Glutamatergic neuron (in vitro differentiated cells): ENCODE data around the gene MUC6. TPM values are rescaled to one million over a fixed set of nuclear protein-coding genes. Genes with fewer than 3 reads are reported as not detected.

ENCODE experiments used
- DNase-seq: peaks from one replicate; pipeline ENCODE4 v3.0.0; 2022
- H3K27ac Mint-ChIP-seq: one replicate; pipeline ENCODE4 v1.8.0; 2020; ENCODE audit warnings: mild to moderate bottlenecking, mixed read lengths, inconsistent platforms; ENCODE audit not compliant: unreplicated experiment
- H3K27me3 Mint-ChIP-seq: one replicate; pipeline ENCODE4 v1.8.0; 2020; ENCODE audit warnings: mild to moderate bottlenecking, moderate library complexity, mixed read lengths, inconsistent platforms; ENCODE audit not compliant: unreplicated experiment
- H3K36me3 Mint-ChIP-seq: one replicate; pipeline ENCODE4 v1.8.0; 2020; ENCODE audit warnings: mild to moderate bottlenecking, mixed read lengths, inconsistent platforms; ENCODE audit not compliant: unreplicated experiment
- H3K4me1 Mint-ChIP-seq: one replicate; pipeline ENCODE4 v1.8.0; 2020; ENCODE audit warnings: mild to moderate bottlenecking, low read depth, mixed read lengths, inconsistent platforms; ENCODE audit not compliant: unreplicated experiment
- H3K4me3 Mint-ChIP-seq: one replicate; pipeline ENCODE4 v1.8.0; 2020; ENCODE audit warnings: mild to moderate bottlenecking, mixed read lengths, inconsistent platforms; ENCODE audit not compliant: unreplicated experiment
- H3K9me3 Mint-ChIP-seq: one replicate; pipeline ENCODE4 v1.8.0; 2020; ENCODE audit warnings: mild to moderate bottlenecking, moderate library complexity, mixed read lengths, inconsistent platforms; ENCODE audit not compliant: unreplicated experiment
- CTCF ChIP-seq: fragments of 200-600 bp; sonication (generic); IDR thresholded peaks from one replicate; pipeline ENCODE4 v1.5.0; 2021; ENCODE audit not compliant: partially characterized antibody, unreplicated experiment
- total RNA-seq: library from RNA; stranded (reverse); fragmentation: NEBNext Ultra II Directional; extraction: Animal tissue kit (Norgen Biotek cat#: 25700); gene quantifications from one replicate; pipeline ENCODE4 v1.2.1, GENCODE V29; 2021; ENCODE audit not compliant: unreplicated experiment

MUC6 gene
- total RNA-seq, 1 donor from 2014 or later = not detected

- no peak overlapping the region for H3K4me3 Mint-ChIP-seq
- peaks cover 8% of the 10 kb centered on the region for H3K9me3 Mint-ChIP-seq
- H3K27ac Mint-ChIP-seq = no peak overlapping the region
- H3K27me3 Mint-ChIP-seq = peaks cover 10% of the 10 kb centered on the region
- no peaks in the 10 kb centered on the region for H3K36me3 Mint-ChIP-seq
- H3K4me1 Mint-ChIP-seq = peaks cover 3% of the 10 kb centered on the region
- TF ChIP-seq CTCF = no peak
- no peak for DNase-seq
Measured at GRCh38 chr11:1042626-1043562, 6.4 kb upstream of the MUC6 start.

DNA sequence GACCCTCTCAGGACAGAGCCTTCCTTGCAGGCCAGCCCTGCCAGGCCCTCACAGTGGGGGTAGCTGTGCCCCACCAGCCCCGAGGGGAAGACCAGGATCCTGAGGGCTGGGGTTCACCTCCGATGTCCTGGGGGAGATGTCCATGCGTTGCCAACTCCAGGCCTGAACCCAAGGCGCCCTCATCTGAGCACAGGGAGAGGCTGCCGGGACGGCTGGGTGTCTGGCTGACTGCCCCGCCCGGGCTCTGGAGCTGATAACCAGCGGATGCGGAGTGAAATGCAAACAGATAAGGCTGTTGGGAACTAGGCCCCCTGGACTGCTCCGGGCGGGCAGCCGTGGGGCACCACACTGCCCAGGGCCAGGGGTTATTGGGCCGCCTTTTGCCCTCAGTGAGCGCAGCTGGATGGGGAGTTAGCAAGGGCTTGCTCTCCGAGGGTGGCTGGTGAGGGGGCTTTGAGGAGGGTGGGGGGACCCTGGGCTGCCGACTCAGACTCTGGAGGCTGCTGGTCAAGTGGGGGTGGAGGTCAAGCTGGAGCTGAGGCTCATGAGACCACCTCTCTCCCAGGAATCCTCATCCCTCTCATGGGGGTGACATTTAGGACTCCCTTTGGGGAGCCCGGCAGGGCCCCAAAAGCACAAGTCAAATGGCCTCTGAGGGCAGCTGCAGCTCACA lies 5.6 kb upstream of the MUC6 start:
- H3K4me1 Mint-ChIP-seq = peaks cover 3% of the 10 kb centered on the region
- peaks cover 10% of the 10 kb centered on the region for H3K27me3 Mint-ChIP-seq
- no peak overlapping the region for H3K4me3 Mint-ChIP-seq
- TF ChIP-seq CTCF = no peak
- H3K27ac Mint-ChIP-seq = no peak overlapping the region
- no peaks in the 10 kb centered on the region for H3K36me3 Mint-ChIP-seq
- peak; percentile 24 for DNase-seq
- H3K9me3 Mint-ChIP-seq = peaks cover 8% of the 10 kb centered on the region

DNA sequence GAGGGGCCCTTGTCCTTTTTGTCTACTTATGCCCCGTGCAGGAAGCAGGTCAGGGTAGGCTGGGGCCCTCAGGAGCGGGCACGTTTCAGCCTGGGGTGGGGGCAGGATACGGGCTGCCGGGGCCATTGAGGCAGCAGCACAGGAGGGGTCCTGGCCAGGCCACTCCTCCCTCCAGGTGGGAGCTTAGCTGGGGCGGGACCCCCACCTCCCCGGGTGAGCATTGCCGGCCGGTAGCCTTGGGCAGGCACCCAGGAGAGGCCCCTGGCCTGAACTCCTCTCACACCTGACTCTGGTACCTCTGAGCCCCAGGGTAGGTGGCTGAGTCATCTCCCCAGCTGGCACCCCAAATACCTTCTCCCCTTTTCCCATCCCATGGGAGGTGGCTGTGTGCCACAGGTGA lies 5.0 kb upstream of the MUC6 start:
- no peak overlapping the region for H3K27ac Mint-ChIP-seq
- DNase-seq = no peak
- peaks cover 8% of the 10 kb centered on the region for H3K9me3 Mint-ChIP-seq
- peaks cover 3% of the 10 kb centered on the region for H3K4me1 Mint-ChIP-seq
- H3K36me3 Mint-ChIP-seq = no peaks in the 10 kb centered on the region
- TF ChIP-seq CTCF = no peak
- peaks cover 10% of the 10 kb centered on the region for H3K27me3 Mint-ChIP-seq
- no peak overlapping the region for H3K4me3 Mint-ChIP-seq

DNA sequence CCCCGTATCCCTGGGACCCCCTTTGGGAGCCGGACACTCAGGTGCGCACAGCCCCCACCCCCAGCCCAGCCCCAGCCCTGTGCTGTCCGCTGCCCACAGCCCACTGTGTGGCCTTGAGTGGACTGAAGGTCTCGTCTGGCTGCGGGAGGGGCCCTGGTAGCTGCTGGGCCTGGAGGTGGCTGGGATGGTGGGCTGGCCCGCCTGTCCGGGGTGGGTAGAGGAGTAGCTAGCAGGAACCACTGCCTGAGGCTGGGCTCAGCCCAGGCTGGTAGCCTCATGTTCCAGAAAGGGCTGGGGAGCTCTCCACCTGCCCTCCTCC lies 4.6 kb upstream of the MUC6 start:
- H3K9me3 Mint-ChIP-seq = peaks cover 8% of the 10 kb centered on the region
- DNase-seq = peak; percentile 18
- no peak overlapping the region for H3K27ac Mint-ChIP-seq
- H3K4me1 Mint-ChIP-seq = peaks cover 3% of the 10 kb centered on the region
- no peaks in the 10 kb centered on the region for H3K36me3 Mint-ChIP-seq
- TF ChIP-seq CTCF = no peak
- H3K27me3 Mint-ChIP-seq = peaks cover 10% of the 10 kb centered on the region
- no peak overlapping the region for H3K4me3 Mint-ChIP-seq

GRCh38 chr11:1040428-1041148 lies 4.1 kb upstream of the MUC6 start:
- H3K9me3 Mint-ChIP-seq = peaks cover 8% of the 10 kb centered on the region
- H3K36me3 Mint-ChIP-seq = no peaks in the 10 kb centered on the region

More at GRCh38 chr11:1040428-1041148, 4.1 kb upstream of the MUC6 start:
- Mint-ChIP-seq H3K4me3 (no peak overlapping the region), H3K4me1 (peaks cover 3% of the 10 kb centered on the region), H3K27ac (no peak overlapping the region), H3K27me3 (peaks cover 10% of the 10 kb centered on the region)
- DNase-seq = no peak
- TF ChIP-seq CTCF = no peak
